Measurements from ENCODE around the gene SUN2. TPM values are rescaled to one million over a fixed set of nuclear protein-coding genes. Genes with fewer than 3 reads are reported as not detected.

Gene SUN2
- total and polyA plus RNA-seq, 10 of the 15 experiments (the other 5 are each of a cell fraction or from before 2014, with no cell fraction given) = 0.18 to 107 (median 35.9) TPM

DNA sequence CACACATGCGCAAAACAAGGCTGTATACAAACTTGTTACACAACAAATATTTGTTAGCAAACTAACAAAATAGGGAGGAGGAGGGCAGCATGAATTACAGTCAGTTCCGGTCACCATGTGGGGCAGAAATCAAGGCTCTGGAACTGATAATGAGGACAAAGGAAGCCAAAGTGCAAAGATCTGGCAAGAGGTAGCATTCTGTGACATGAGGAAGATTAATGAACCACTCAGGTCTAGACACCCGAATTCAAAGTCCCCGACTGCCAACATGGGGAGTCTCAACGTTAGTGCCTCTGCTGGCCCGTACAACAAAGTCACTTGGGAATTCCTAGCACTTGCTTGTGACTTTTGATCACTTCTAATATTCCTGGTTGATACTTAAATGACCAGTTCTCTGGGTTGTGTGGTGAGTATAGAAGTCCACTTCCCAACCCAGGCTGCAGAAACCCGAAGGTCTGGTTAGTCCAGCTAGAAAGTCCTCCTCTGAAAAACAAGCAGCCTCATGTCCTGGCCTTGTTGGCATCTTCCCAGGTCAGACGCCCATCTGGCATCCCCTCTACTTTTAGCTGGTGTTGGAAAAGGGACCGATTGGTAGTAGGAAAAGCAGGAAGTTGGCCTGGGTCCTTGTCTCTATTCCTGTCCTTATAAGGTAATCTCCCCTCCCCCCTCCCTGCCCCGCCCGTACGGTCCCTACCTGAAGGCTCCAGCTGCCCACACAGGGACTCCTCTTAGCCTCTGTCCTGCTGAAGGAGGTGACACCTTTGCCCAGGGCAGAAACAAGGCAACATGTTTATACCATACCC is 1.6 kb downstream of the SUN2 start:
- Histone ChIP-seq H3K9me3 (replicated peaks; ENCODE audit: control insufficient read depth, insufficient read depth, low read length) (no peaks in the 10 kb centered on the region), H3K4me2 (ENCODE audit: control insufficient read depth, insufficient read depth) (peak overlapping the region; percentile 90), H4K20me1 (ENCODE audit: control insufficient read depth, insufficient read depth) (no peaks in the 10 kb centered on the region), H3K27me3 (replicated peaks in 1 of 2; ENCODE audit: control insufficient read depth in 2 of 2, insufficient read depth in 2 of 2, low read length in 1 of 2) (no peaks in the 10 kb centered on the region), H3K36me3 (ENCODE audit: control insufficient read depth in 2 of 2, insufficient read depth in 2 of 2, low read length in 1 of 2) (peaks cover 12 to 22% of the 10 kb centered on the region in 2 experiments), H3K9ac (ENCODE audit: control insufficient read depth, insufficient read depth, low read length) (peak overlapping the region; percentile 82), H3K4me1 (ENCODE audit: control insufficient read depth, insufficient read depth, low read length) (peaks cover 43% of the 10 kb centered on the region), H3K79me2 (ENCODE audit: control insufficient read depth, insufficient read depth, low read length) (peaks cover 58% of the 10 kb centered on the region), H3K4me3 (peak overlapping the region; percentile 91), H2AFZ (ENCODE audit: control insufficient read depth, low read depth, low read length) (peak overlapping the region; percentile 9), H3K27ac (ENCODE audit: control insufficient read depth, insufficient read depth) (peak overlapping the region; percentile 90)
- ChIA-PET RAD21 (ENCODE audit: unreplicated experiment) (interaction anchor here (1.5 kb wide), 1 partner anchor 47 kb away, joined by 3 read pairs; no protein-coding TSS in a partner anchor), CTCF (interaction anchor here (0.6 to 7.5 kb wide), 4 partner anchors 12 to 120 kb away, joined by 3 to 42 read pairs (median 4); no protein-coding TSS in a partner anchor), SMC1A (ENCODE audit: uncharacterized antibody, unreplicated experiment) (interaction anchor here (0.7 to 1.1 kb wide), 2 partner anchors 9 to 47 kb away, joined by 3 to 4 read pairs; no protein-coding TSS in a partner anchor), POLR2A (interaction anchor here (0.6 to 5.1 kb wide), 7 partner anchors 29 to 62 kb away, joined by 3 to 27 read pairs (median 4); partner anchors contain the start of gene GTPBP1)
- peak; percentile 87 for FAIRE-seq
- in situ Hi-C loops (cut with MboI) (no loop called here), intact Hi-C loops (cut with micrococcal nuclease; ENCODE audit: unreplicated experiment) (loop anchor here (10.0 kb wide), 1 partner anchor 909 kb away; the partner anchor contains the start of genes ANKRD54 and EIF3L)
- ATAC-seq = peak; percentile 39
- 15% methylated on average over 9 of the region's 12 CpGs for WGBS (ENCODE audit: insufficient coverage, insufficient replicate concordance, low lambda C conversion rate, missing lambda C conversion rate)
- no peak for DNase-seq (ENCODE audit: low read depth, low spot score)
- BruUV-seq (replicated peaks) = TSS peak; percentile 70
- TF ChIP-seq MEF2B (IDR thresholded peaks at IDR 0.05; ENCODE audit: partially characterized antibody, poor library complexity, severe bottlenecking) (peak; percentile 44), SP1 (IDR thresholded peaks at IDR 0.05; ENCODE audit: low read depth, low read length) (peak; percentile 16), E2F8 (IDR thresholded peaks at IDR 0.05; ENCODE audit: low read depth, partially characterized antibody) (no peak), GATAD2B (conservative IDR thresholded peaks at IDR 0.05; ENCODE audit: low read depth) (peak; percentile 44; the same call in 1 of the 2 replicates), TCF12 (IDR thresholded peaks at IDR 0.05; ENCODE audit: low read depth, low read length) (no peak), TARDBP (IDR thresholded peaks at IDR 0.05; ENCODE audit: borderline replicate concordance) (no peak), SREBF1 (IDR thresholded peaks at IDR 0.05; ENCODE audit: low read length) (no peak), POU2F2 (IDR thresholded peaks at IDR 0.05; ENCODE audit: borderline replicate concordance, low read depth, low read length) (peak; percentile 9; the same call in 1 of the 3 replicates), PBX3 (IDR thresholded peaks at IDR 0.05; ENCODE audit: insufficient replicate concordance, low read depth, low read length) (peak; percentile 69), SMARCA5 (IDR thresholded peaks at IDR 0.05) (no peak), IKZF2 (IDR thresholded peaks at IDR 0.05) (peak in 1 of 2 experiments; percentile 30; a peak in 1 of 4 replicates)
- TF ChIP-seq, protein P1, sequence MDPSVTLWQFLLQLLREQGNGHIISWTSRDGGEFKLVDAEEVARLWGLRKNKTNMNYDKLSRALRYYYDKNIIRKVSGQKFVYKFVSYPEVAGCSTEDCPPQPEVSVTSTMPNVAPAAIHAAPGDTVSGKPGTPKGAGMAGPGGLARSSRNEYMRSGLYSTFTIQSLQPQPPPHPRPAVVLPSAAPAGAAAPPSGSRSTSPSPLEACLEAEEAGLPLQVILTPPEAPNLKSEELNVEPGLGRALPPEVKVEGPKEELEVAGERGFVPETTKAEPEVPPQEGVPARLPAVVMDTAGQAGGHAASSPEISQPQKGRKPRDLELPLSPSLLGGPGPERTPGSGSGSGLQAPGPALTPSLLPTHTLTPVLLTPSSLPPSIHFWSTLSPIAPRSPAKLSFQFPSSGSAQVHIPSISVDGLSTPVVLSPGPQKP (IDR thresholded peaks at IDR 0.05; ENCODE audit: low read depth, low read length) = peak; percentile 79; the same call in 1 of the 2 replicates
- TF ChIP-seq, protein P2, sequence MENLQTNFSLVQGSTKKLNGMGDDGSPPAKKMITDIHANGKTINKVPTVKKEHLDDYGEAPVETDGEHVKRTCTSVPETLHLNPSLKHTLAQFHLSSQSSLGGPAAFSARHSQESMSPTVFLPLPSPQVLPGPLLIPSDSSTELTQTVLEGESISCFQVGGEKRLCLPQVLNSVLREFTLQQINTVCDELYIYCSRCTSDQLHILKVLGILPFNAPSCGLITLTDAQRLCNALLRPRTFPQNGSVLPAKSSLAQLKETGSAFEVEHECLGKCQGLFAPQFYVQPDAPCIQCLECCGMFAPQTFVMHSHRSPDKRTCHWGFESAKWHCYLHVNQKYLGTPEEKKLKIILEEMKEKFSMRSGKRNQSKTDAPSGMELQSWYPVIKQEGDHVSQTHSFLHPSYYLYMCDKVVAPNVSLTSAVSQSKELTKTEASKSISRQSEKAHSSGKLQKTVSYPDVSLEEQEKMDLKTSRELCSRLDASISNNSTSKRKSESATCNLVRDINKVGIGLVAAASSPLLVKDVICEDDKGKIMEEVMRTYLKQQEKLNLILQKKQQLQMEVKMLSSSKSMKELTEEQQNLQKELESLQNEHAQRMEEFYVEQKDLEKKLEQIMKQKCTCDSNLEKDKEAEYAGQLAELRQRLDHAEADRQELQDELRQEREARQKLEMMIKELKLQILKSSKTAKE (IDR thresholded peaks at IDR 0.05; ENCODE audit: low read depth, poor library complexity, severe bottlenecking) = peak; percentile 16

All from GM12878 (cell line).